Esophagus muscularis mucosa (tissue), 4 donors: Measurements from ENCODE around the gene NEK11. TPM values are rescaled to one million over a fixed set of nuclear protein-coding genes. Genes with fewer than 3 reads are reported as not detected.

Source experiments
- DNase-seq: peaks from one replicate; pipeline ENCODE4 v3.0.0-alpha.2; 2017; ENCODE audit errors: extremely low spot score
- H3K27ac ChIP-seq, 4 donors: fragments of 200-600 bp; sonication (generic); replicated peaks in 1 of 4; 1 replicate in 3 of 4; 2 replicates in 1 of 4; pipeline ENCODE4 v1.5.1; 2016 to 2019; ENCODE audit warnings: mild to moderate bottlenecking in 1 of 4
- H3K27me3 ChIP-seq, 4 donors: fragments of 200-600 bp; sonication (generic); one replicate each; pipeline versions ENCODE4 v1.5.1 to v1.6.0; 2016 to 2019
- H3K36me3 ChIP-seq, 4 donors: fragments of 200-600 bp; sonication (generic); one replicate each; pipeline ENCODE4 v1.5.1; 2016 to 2019
- H3K4me1 ChIP-seq, 4 donors: fragments of 200-600 bp; sonication (generic); one replicate each; pipeline ENCODE4 v1.5.1; 2016 to 2019
- H3K4me3 ChIP-seq, 4 donors: fragments of 200-600 bp; sonication (generic); 1 replicate in 2 of 4; 2 replicates in 2 of 4; pipeline ENCODE4 v1.5.1; 2016 to 2019; ENCODE audit warnings: mild to moderate bottlenecking in 4 of 4, moderate library complexity in 1 of 4
- H3K9me3 ChIP-seq, 4 donors: fragments of 200-600 bp; sonication (generic); 1 replicate in 3 of 4; 2 replicates in 1 of 4; pipeline ENCODE4 v1.5.1; 2016 to 2019
- CTCF ChIP-seq, 3 experiments: fragments of 200-600 bp in 2 of 3; fragments of 450-650 bp in 1 of 3; sonication (generic) in 2 of 3; IDR thresholded peaks; one replicate each; pipeline ENCODE4 v1.5.1; 2017 to 2019; ENCODE audit warnings: antibody characterized with exemption in 3 of 3, mild to moderate bottlenecking in 2 of 3, moderate library complexity in 1 of 3
- EP300 ChIP-seq: sonication (generic); formaldehyde crosslinking; IDR thresholded peaks from one replicate; pipeline ENCODE4 v1.6.1; 2017; ENCODE audit warnings: antibody characterized with exemption
- POLR2A ChIP-seq: fragments of 450-650 bp; IDR thresholded peaks from one replicate; pipeline ENCODE4 v1.6.1; 2017; ENCODE audit warnings: antibody characterized with exemption, moderate library complexity, mild to moderate bottlenecking, low read depth
- POLR2AphosphoS5 ChIP-seq, 2 donors: sonication (generic); formaldehyde crosslinking; IDR thresholded peaks; one replicate each; pipeline ENCODE4 v1.6.1; 2017; ENCODE audit warnings: antibody characterized with exemption in 2 of 2
- WGBS: methylation state at CpG from one replicate; pipeline ENCODE4 v1.1.5; 2018; 5-methylcytosine and 5-hydroxymethylcytosine counted together
- intact Hi-C: fragments of 100-400 bp; cut with DNase I; formaldehyde crosslinking; loops from one replicate; pipeline ENCODE4 v1.15.1; 2023
- total RNA-seq, 4 donors: library from RNA; depleted of rRNA; stranded (reverse); fragments of >200 nt; gene quantifications; one replicate each; pipeline versions ENCODE4 v1.1.0 to v1.2.1, GENCODE V29; 2016

Gene NEK11
- total RNA-seq, 4 donors from 2014 or later: 5.4 to 12.0 (median 6.8) TPM

- DNase-seq: no peak
- WGBS: 50% methylated on average over 1 of the region's 1 CpG
- Histone ChIP-seq H3K27me3 (no peaks in the 10 kb centered on the region), H3K36me3 (peaks cover 0 to 11% (median 0%) of the 10 kb centered on the region in 4 donors), H3K9me3 (no peaks in the 10 kb centered on the region), H3K4me3 (no peak overlapping the region), H3K27ac (no peak overlapping the region), H3K4me1 (no peaks in the 10 kb centered on the region)
- intact Hi-C loops: no loop called here
- no peak for TF ChIP-seq CTCF (IDR thresholded peaks at IDR 0.05)
- TF ChIP-seq POLR2AphosphoS5 (IDR thresholded peaks at IDR 0.05): no peak
- TF ChIP-seq EP300: no peak
- TF ChIP-seq POLR2A: no peak
Observed at GRCh38 chr3:131193641-131194238, 167.1 kb downstream of the NEK11 start.

DNA sequence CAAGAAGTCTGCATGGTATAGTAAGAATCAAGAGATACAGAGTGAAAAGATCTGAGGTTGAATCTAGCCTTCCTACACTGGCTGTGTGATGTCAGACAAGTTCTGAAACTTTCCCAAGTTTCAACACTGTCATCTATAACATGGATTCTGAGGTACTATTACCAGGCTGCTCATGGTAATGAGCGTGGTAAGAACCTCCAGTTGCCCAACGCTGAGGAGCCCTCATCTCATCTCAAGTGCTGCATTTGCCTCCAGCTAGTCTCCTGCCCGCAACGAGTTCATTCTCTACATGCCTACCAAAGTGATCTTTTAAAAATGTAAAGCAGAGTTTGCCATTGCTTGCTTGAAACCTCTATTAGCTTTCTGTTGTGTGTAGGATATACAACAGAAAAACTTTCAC lies 168.1 kb downstream of the NEK11 start:
- Histone ChIP-seq H3K27me3 (no peaks in the 10 kb centered on the region), H3K4me1 (no peaks in the 10 kb centered on the region), H3K27ac (no peak overlapping the region), H3K9me3 (no peaks in the 10 kb centered on the region), H3K4me3 (no peak overlapping the region), H3K36me3 (peaks cover 0 to 5% (median 0%) of the 10 kb centered on the region in 4 donors)
- no peak for DNase-seq
- TF ChIP-seq POLR2AphosphoS5 (IDR thresholded peaks at IDR 0.05) (no peak), CTCF (IDR thresholded peaks at IDR 0.05) (no peak), POLR2A (no peak), EP300 (no peak)
- WGBS: 89% methylated on average over 4 of the region's 4 CpGs
- intact Hi-C loops: no loop called here

- Histone ChIP-seq H3K4me1 (no peaks in the 10 kb centered on the region), H3K9me3 (peaks cover 0 to 9% (median 7%) of the 10 kb centered on the region in 4 donors), H3K4me3 (no peak overlapping the region), H3K36me3 (peaks cover 0 to 4% (median 2%) of the 10 kb centered on the region in 4 donors), H3K27ac (no peak overlapping the region), H3K27me3 (no peaks in the 10 kb centered on the region)
- intact Hi-C loops: no loop called here
- no peak for DNase-seq
- TF ChIP-seq POLR2AphosphoS5 (IDR thresholded peaks at IDR 0.05) (no peak), CTCF (IDR thresholded peaks at IDR 0.05) (no peak), POLR2A (no peak), EP300 (no peak)
- WGBS: 99% methylated on average over 4 of the region's 4 CpGs
Observed at GRCh38 chr3:131200636-131201199, 174.0 kb downstream of the NEK11 start.

- Histone ChIP-seq H3K36me3 (no peaks in the 10 kb centered on the region), H3K9me3 (no peaks in the 10 kb centered on the region), H3K27me3 (no peaks in the 10 kb centered on the region), H3K27ac (no peak overlapping the region), H3K4me1 (peaks cover 0 to 8% (median 2%) of the 10 kb centered on the region in 4 donors), H3K4me3 (no peak overlapping the region)
- no peak for DNase-seq
- TF ChIP-seq POLR2A (no peak), CTCF (IDR thresholded peaks at IDR 0.05) (no peak), EP300 (no peak), POLR2AphosphoS5 (IDR thresholded peaks at IDR 0.05) (no peak)
- 95% methylated on average over 1 of the region's 1 CpG for WGBS
- intact Hi-C loops: no loop called here
Observed at GRCh38 chr3:131216330-131216729, 189.7 kb downstream of the NEK11 start.
